ENCODE data around the gene MUC13.
"Not testable (repeated sequence)": the region's sequence is repeated elsewhere in the genome, so short reads cannot be mapped to it uniquely, and the experiment has no call there.

Gene MUC13, protein sequence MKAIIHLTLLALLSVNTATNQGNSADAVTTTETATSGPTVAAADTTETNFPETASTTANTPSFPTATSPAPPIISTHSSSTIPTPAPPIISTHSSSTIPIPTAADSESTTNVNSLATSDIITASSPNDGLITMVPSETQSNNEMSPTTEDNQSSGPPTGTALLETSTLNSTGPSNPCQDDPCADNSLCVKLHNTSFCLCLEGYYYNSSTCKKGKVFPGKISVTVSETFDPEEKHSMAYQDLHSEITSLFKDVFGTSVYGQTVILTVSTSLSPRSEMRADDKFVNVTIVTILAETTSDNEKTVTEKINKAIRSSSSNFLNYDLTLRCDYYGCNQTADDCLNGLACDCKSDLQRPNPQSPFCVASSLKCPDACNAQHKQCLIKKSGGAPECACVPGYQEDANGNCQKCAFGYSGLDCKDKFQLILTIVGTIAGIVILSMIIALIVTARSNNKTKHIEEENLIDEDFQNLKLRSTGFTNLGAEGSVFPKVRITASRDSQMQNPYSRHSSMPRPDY

DNA sequence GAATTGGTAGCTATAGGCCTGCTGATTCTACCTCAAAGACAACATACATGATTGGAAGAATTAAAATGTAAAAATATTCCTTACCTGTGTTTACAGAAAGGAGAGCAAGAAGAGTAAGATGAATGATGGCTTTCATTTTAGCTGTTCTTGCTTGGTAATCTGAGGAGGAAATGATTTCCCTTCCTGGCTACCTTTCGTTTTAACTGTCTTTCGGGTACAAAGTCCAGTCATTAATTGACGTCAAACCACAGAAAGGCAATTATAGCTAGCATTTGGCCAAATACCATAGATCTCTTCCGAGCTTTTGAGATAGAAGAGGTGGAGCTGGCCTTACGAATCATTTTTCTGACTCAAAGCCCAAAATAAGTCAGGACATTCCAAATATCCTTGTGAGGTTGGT, at the start of gene MUC13:
TSS of gene MUC13 (minus strand) at position 175 of the 400 bp plus-strand sequence. CDS start at position 136, 39 bp downstream.
- no peak for DNase-seq (ENCODE audit: low read depth)

DNA sequence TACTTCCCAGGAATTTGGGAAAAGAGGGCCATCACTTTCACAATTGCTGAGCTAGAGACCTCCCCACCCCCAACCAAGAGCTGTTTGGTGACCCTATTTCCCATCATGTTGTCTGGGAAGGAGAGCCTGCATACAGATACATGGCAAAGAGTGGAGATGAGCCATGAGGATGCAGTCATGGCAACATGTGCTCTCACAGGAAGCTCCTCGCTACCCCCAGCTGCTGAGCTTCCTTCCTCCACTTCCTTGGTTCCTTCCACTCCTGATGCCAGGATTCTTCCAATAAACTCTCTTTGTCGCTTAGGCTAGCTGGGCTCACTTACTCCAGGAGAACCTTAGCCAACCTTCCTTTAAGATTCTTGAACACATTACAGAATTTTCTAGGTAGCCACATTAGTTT, 48.3 kb upstream of the MUC13 start:
- no peak for DNase-seq (ENCODE audit: low read depth)

DNA sequence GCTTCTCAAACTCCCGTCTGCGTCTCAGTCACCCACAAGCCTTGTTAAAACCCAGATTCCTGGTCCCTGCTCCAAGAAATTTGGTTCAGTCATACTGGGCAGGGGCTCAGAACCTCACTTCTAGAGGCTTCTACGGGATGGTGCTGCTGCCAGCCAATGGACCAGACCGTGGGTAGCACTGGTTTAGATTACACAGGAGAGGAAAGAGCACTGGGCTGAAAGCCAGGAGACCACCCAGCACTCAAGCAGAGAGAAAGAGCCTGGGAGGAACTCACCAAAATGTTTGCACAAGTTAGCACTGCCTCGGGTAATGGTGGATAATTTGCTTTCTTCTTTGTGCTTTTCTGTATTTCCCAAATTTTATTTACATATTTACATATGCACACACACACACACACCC, 46.9 kb upstream of the MUC13 start:
- DNase-seq (ENCODE audit: low read depth): no peak

DNA sequence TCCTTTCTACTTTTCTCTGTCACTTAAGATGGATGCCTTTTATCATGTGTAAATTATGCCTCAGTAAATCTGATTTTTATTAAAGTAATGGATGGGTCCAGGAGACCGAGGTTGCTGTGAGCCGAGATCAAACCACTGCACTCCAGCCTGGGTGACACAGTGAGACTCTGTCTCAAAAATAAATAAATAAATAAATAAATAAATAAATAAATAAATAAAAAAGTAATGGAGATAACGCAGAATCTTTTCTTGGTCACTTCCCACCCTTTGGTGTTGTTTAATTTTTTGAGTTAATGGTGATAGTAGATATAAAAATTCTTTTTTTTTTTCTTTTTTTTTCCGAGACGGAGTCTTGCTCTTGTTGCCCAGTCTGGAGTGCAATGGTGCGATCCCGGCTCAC, 44.1 kb upstream of the MUC13 start:
- no peak for DNase-seq (ENCODE audit: low read depth)

DNA sequence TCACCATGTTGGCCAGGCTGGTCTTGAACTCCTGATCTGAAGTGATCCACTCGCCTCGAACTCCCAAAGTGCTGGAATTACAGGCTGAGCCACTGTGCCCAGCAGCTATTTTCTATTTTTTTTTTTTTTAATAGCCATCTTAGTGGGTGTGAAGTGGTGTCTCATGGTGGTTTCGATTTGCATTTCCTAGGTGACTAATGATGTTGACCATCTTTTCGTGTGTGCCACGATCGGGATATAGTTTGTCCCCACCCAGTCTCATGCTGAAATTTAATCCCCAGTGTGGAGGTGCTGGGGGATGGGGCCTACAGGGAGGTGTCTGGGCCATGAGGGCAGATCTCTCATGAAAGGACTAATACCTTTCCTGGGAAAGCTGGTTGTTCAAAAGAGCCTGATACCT, 41.8 kb upstream of the MUC13 start:
- no peak for DNase-seq (ENCODE audit: low read depth)

DNA sequence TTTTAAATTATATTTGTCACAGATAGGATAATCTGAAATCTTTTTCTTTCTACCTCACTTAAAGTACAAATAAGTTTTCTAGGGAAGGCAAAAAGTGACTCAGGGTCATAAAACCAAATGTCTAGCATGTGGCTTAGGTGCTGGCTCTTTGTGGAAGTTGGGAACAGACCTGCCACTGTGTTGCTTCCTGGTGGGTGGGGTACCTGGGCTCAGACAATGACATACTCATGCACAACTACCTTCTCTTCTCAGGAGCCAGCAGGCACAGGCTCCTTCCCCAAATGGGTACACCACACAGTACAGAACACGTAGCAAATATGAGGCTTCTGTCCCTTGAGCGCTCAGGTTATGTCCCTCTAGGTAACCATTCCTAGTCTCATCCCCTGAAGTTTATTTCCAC, 40.1 kb upstream of the MUC13 start:
- no peak for DNase-seq (ENCODE audit: low read depth)

DNA sequence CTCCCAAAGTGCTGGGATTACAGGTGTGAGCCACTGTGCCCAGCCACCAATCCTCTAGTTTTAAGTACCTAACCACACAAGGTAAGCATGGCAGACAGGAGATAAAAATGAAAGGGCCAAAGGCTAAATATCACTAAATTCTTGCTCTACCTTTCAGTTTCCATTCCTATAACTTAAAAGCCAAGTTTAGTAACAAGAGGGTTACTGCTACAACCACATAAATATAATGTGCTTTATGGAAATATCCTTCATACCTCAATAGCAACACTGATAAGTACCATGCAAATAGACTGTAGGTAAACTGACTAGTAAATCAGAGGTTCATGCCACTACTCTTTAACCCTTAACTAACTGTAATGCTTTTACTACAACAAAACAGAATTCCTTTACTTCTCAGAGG, 38.7 kb upstream of the MUC13 start:
- no peak for DNase-seq (ENCODE audit: low read depth)

DNA sequence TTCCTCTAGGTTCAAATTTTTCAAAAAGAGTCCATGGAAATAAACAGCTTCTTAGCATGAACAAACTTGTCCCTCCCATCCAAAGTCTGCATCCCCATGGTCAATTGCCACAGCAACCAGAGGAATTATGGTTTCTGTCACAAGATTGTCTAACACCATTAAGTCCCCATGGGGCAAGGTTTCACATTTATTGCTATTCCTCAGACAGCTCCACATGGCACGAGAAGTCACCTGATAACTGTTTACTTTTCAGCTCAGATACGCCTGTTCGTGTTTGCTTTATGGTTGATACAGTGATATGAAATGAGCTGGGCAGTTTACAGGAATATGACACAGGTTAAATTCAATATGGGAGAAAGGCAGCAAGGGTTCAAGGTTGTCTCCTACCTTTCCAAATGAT, 37.9 kb upstream of the MUC13 start:
- no peak for DNase-seq (ENCODE audit: low read depth)

DNA sequence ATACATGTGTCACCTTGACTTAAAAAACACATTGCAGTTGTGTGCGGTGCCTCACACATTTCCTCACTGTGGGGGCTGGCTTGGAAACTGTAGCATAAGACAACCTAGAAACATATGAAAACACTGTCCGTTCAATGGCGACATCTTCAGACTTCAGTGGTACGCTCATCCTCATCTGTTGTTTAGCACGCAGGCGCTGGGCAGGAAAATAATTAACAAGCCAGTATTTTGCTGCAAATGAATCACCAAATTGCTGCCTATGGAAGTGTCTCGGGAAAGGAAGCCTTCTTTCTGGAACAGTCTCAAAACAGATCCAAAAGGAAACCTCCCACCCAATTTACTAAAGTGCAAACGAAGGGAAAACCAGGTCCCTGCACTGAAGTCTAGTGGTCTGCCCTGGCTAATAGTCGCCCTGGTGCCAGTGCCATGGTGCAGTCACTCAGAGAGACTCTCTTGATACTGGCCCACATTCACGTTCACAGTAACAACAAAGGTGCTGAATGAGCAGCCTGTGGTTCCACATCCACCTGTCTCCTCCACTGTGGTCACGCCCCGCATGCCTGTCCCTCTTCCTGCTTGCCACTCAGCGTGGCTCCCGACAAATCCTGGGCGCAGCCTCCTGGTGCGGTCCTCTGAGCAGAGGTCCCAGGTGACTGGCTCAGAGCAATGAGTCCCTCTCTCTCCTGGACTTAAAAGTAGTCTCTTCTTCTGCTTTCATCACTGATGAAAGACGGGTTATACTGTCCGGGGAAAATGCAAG, 35.6 kb upstream of the MUC13 start:
- no peak for DNase-seq (ENCODE audit: low read depth)

DNA sequence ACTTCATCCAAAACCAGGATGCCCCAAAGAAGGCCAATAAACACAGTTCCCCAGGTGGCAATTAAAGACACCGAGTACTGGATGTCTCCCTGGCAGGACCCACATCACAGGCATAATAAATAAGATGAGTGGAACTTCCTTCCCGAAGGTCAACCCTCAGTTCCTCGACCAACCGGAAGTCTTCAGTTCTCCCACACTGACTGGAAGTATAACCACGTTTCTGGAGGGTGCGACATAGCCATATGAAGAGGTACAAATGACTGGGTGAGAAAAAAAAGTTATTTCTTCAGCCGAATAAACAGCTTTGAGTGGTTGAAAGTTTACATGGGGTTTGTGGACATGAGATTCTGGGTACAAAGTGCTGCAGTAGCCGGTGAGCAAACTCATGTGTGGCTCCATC, 34.6 kb upstream of the MUC13 start:
- DNase-seq (ENCODE audit: low read depth): no peak

DNA sequence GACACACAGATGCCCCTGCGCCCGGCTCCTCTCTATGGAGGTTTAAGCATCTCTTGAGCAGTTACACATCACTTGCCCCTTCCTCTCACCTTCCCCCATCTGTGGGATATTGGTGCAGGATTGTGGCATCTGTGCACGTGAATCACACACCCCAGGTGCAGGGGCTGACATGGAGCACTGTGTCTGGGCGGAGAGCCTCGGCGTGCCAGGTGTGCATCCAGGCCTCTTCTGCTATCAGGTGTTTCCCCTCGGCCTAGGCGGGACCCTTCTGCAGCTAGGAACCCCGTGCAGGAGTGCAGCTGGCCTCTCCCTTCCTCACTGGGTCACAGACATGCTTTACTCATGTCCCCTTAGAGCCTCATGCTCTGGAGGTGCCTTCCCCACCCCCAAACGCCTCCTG, 33.4 kb upstream of the MUC13 start:
- DNase-seq (ENCODE audit: low read depth): no peak

DNA sequence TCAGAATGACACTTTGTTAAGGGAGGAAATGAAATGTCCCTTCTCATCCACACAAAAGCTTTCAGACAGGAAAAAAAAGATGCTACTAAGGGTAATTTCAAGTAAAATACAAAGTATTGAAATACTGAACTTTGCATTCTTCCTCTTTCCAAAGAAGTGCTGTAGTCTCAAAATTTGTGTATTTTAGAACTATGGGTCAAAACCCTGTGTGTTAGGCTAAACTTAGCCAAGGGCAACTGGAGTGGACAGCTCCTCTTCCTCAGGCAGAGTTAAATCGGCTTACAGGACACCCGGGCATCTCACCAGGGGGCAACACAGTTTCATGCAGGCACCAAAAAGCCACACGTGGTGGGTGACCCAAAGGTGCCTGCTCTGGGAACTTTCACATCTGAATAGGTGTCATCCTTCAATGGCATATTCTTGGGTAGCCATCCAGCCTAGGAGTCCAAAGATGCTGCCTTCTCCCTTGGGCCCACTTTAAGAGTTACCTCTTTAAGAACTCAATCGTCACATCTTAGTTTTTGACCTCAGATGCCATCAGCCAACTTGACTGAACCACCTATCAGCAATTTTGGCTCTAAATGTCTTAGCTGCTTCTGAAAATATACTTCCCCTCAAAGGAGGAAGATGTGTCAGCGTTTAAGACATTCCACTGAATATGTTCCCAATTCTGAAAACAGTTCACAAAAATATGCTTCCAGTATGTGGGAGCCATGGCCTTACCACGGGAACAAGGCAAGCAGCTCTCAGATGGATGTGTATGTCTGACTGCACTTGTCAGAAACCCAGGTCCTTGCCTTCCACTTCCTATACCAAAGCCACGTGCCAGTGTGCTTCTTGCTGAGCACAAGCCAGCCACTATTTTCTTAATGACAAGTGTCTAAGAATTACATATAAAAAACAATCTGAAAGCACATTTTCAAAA, 32.2 kb upstream of the MUC13 start:
- DNase-seq (ENCODE audit: low read depth): no peak

DNA sequence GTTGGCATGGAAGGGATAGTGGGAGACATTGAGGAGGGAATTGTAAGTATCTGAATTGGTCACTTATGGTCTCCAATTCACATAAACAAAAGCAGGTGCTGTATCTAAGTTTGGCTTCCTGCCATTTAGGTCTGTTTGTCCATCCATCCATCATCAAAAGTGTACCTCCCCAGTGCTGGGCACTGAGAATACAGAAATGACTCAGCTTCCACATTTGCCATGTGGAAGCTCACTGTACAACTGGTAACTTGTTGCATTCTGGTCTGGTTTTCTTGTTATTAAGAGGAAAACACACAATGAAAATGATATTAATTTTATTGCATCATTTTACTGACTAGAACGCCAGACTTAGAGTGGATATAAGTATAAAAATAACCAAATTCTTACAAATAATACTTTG, 30.9 kb upstream of the MUC13 start:
- no peak for DNase-seq (ENCODE audit: low read depth)

DNA sequence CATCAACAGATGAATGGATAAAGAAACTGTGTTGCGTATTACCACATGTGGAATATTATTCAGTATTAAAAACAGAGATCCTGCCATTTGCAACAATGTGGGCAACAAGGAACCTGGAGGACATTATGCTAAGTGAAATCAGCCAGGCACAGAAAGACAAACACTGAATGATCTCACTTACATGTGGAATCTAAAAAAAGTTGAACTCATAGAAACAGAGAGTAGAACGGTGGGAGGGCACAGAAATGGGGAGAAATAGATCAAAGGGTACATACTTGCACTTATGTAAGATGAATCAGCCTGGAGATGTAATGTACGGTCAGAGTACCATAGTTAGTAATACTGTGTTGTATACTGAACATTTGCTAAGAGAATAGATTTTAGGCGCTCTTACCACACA, 29.8 kb upstream of the MUC13 start:
- DNase-seq (ENCODE audit: low read depth): no peak

DNA sequence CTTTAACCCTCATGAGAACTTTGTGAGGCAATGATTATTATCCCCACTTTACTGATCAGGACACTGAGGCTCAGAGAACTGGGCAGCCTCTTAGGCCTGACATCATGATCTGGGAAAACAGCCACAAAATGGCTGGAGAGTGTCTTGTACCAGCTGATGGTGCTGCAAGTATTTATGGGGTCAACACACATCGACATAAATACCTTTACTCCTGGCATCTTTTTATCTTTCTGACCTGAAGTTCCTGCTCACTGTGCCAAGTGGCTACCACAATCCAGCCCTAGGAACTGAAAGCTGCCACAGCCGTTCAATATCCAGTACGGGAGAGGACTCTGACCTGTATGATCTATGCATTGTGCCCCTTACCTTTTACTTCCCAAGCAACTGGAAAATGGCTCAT, 29.2 kb upstream of the MUC13 start:
- no peak for DNase-seq (ENCODE audit: low read depth)

DNA sequence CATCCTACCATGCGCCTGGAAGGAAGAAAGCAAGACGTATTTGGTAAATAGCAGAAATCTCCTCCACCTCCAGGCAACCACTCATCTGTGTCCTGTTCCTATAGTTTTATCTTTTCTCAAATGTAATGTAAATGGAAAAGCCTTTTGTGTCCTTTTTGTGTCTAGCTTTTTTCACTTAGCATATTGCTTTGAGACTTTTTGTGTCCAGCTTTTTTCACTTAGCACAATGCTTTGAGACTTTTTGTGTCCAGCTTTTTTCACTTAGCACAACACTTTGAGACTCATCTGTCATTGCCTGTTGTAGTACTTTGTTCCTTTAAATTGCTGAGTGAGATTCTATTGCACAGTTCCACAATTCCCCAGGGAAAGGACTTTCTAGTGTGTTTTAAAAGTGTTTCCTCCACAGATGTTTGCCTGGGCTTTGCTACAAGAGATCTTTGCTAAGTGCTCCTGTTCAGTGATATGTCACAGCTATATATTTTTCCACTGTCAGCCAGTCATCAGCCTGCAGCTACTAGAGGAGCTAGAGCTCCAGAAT, 27.9 kb upstream of the MUC13 start:
- no peak for DNase-seq (ENCODE audit: low read depth)

DNA sequence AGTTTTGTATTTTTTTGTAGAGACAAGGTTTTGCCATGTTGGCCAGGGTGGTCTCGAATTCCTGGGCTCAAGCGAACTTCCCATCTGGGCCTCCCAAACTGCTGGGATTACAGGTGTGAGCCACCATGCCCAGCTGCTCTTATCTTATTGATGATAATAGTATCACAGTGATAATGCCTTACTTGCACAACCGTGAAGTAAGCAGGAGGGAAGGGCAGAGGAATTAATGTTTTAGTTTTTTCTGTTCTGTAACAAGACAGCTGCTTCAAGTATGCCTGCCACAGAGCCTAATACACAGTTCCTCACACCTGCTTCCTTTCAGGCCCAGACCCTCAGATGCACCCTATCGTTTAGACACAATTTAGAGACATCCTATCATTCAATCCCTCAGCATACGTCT, 26.1 kb upstream of the MUC13 start:
- DNase-seq (ENCODE audit: low read depth): no peak

DNA sequence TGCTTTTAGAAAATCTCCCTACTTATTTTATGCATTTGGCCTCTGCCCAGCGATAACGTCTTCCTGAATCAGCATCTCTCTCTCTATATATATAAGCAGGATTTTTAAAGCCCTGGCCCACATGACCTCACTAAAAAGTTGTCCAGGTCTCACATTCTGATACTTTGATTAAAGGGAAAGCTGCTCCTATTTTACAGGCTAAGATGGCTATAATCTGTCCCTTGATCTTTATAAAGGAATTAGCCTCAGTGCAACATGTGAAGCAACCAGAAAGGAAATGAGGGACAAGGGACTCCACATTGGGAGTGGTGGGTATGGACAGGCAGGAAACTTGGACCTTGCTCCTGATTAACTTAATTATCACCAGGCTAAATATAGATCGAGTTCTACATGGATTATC, 25.6 kb upstream of the MUC13 start:
- DNase-seq (ENCODE audit: low read depth): no peak

DNA sequence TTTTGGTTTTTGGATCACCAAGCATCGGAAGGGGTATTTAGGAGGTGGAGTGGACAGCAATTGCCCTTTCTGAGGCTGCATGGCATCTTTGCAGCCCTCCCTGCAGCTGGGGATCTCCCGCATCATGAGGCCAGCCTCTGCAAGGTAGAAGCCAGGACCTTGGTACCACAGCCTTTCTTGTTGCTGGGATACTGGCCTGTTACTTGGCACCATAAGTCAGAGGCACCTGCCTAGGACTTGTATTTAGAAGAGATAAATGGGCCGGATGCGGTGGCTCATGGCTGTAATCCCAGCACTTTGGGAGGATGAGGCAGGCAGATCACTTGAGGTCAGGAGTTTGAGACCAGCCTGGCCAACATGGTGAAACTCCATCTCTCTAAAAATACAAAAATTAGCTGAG, 23.4 kb upstream of the MUC13 start:
- DNase-seq (ENCODE audit: low read depth): not testable (repeated sequence)

DNA sequence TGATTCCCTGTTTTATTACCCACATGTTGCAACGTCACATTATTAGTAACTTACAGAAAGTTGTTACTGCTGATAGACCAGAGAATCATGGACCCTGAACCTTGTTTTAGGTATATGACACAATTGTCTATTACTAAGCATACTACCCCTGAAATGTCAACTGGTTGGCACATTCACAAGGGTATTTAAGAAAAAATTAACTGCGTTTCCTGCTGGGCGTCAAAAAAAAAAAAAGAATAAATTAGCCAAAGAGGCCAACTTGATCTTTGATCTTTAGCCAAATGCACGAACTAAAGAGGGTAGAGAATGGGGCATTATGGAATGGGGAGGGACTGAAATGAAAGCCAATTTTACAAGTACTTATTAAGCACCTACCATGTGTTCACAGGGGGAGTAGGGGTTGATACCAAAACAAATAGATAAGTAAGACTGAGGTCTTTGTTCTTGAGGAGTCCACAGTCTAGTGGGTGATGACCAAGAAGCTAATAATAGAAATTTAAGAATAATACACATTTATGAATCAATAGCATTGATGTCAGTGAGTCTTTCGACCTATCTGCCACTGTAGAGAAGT, 17.8 kb upstream of the MUC13 start:
- DNase-seq (ENCODE audit: low read depth): no peak

DNA sequence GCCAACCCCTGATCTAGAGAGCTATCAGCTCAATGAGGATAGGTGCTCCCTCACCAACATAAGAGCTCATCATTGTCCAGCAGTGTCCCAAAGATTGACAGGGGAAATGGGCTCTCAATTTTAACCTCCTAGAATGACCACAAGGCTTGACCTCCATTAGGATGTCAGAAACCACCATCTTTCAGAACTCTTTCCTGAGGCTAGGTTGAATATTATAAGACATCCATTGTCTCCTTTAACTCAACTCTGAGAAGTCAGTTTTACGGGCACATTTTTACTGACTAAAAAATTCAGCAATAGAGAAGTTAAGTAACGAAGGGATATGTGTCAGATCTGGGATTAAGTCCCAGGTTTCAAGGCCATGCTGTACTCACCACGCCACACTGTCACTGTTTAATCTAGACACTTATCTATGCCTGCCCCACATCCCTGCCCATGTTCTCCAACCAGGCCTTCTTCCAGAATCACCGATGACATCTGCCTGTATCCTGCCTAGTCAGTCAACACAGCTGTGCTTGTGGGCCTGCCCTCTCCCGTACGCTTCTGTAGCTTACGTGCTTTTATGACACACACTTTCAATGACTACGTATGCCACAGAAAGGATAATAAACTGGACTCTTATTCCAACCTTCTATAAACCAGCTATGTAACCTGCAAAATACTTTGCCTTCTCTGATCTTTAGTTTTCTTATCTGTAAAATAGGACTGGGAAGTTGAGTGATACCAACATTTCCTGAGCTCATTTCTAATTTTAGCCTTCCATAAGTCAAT, 17.1 kb upstream of the MUC13 start:
- DNase-seq (ENCODE audit: low read depth): no peak
